ENCODE data around the gene TYRO3. TPM values are rescaled to one million over a fixed set of nuclear protein-coding genes. Genes with fewer than 3 reads are reported as not detected.

The TYRO3 gene
- total RNA-seq, 4 donors from 2014 or later = 2.8 to 16.2 (median 6.8) TPM

DNA sequence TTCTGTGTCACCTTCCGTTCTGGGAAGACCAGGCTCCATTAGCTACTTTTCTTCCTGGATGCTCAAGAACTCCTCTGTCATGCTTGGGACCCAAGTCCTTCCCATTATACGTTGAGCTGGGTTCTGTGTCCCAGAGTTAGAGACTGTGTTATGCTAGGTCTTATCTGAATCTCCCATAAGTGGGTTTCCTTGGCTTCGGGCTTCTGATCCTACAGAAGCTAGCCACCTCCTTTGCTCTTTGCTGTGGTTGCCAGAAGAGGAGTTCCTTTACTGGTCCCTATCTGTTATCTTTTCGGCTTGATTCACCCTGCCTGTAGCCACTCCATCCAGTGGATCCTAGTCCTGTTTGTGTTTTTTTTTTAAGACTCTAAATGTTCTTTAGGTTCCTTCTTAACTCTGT, 38.0 kb downstream of the TYRO3 start:
- no peaks in the 10 kb centered on the region for H3K9me3 ChIP-seq
- no peaks in the 10 kb centered on the region for H3K36me3 ChIP-seq
- no peaks in the 10 kb centered on the region for H3K27me3 ChIP-seq
- TF ChIP-seq POLR2A (IDR thresholded peaks at IDR 0.05) = no peak
- TF ChIP-seq, protein P1, sequence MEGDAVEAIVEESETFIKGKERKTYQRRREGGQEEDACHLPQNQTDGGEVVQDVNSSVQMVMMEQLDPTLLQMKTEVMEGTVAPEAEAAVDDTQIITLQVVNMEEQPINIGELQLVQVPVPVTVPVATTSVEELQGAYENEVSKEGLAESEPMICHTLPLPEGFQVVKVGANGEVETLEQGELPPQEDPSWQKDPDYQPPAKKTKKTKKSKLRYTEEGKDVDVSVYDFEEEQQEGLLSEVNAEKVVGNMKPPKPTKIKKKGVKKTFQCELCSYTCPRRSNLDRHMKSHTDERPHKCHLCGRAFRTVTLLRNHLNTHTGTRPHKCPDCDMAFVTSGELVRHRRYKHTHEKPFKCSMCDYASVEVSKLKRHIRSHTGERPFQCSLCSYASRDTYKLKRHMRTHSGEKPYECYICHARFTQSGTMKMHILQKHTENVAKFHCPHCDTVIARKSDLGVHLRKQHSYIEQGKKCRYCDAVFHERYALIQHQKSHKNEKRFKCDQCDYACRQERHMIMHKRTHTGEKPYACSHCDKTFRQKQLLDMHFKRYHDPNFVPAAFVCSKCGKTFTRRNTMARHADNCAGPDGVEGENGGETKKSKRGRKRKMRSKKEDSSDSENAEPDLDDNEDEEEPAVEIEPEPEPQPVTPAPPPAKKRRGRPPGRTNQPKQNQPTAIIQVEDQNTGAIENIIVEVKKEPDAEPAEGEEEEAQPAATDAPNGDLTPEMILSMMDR (IDR thresholded peaks at IDR 0.05) = no peak
- no peak for DNase-seq
- no peak overlapping the region for H3K4me3 ChIP-seq
- no peaks in the 10 kb centered on the region for H3K4me1 ChIP-seq
- H3K27ac ChIP-seq = no peak overlapping the region

DNA sequence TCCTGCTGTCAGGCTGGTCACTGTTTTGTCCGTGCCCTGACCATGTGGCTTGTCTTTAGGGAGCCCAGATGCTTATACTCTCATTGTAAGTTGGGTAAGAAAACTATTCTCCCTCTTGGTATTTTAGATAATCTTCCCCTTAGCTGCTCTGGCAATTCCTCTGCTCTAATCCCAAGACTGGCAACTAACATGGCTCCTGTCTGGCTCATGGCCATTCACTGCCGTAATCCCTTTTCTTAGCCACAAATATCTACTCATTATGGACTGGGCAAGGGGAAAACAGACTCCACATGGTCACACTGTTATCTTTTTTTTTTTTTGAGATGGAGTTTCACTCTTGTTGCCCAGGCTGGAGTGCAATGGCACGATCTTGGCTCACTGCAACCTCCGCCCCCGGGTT, 38.8 kb downstream of the TYRO3 start:
- no peaks in the 10 kb centered on the region for H3K27me3 ChIP-seq
- no peaks in the 10 kb centered on the region for H3K36me3 ChIP-seq
- H3K27ac ChIP-seq = no peak overlapping the region
- no peak overlapping the region for H3K4me3 ChIP-seq
- no peak for TF ChIP-seq POLR2A (IDR thresholded peaks at IDR 0.05)
- TF ChIP-seq, protein P1 (IDR thresholded peaks at IDR 0.05) = no peak
- no peak for DNase-seq
- H3K9me3 ChIP-seq = no peaks in the 10 kb centered on the region
- no peaks in the 10 kb centered on the region for H3K4me1 ChIP-seq

DNA sequence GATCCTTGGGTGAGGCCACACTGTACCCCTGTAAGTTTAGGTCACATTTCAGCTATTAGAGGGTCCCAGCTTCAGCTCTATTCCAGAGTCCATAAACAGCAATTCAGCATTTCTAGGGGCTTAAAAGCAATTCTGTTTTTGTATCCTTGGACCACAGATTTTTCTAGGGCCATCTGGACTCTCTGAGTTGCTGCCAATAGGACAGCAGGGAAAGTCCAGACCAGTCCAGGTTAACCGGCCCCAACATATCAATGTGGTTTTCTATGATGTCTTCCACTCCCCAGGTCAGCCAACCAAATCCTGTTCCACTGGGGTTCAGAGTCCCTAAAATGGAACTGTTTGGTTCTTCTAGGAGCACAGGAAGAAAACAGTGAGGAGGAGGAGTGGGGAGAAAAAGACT, 40.0 kb downstream of the TYRO3 start:
- no peak overlapping the region for H3K27ac ChIP-seq
- TF ChIP-seq, protein P1 (IDR thresholded peaks at IDR 0.05) = no peak
- TF ChIP-seq POLR2A (IDR thresholded peaks at IDR 0.05) = no peak
- no peaks in the 10 kb centered on the region for H3K4me1 ChIP-seq
- no peaks in the 10 kb centered on the region for H3K27me3 ChIP-seq
- DNase-seq = no peak
- no peaks in the 10 kb centered on the region for H3K9me3 ChIP-seq
- no peaks in the 10 kb centered on the region for H3K36me3 ChIP-seq
- no peak overlapping the region for H3K4me3 ChIP-seq

DNA sequence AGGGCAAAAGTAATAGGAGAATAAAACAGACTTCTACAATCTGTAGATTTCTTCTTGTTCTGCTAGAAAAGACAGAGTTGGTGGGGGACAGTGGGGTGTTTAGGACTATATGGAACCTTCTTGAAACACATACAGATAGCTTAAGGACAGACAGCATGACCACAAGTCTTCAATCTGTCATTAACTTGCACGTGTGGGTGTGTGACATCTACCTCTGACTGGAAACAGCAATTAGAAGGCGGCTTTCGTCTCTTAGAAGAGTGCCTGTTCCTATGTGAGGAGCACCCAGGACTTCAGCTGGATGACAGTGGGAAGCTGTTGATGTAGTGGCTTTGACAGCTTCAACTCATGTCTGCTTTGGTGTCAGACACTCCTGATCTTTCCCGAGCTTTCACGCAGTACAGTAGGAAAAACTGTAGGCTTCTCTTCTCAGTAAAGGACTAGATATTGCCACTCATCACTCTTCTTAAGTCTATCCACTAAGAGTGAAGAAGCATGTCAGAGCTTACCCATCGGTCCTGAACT, 44.5 kb downstream of the TYRO3 start:
- no peak overlapping the region for H3K4me3 ChIP-seq
- no peak overlapping the region for H3K27ac ChIP-seq
- no peaks in the 10 kb centered on the region for H3K4me1 ChIP-seq
- DNase-seq = no peak
- no peaks in the 10 kb centered on the region for H3K9me3 ChIP-seq
- no peaks in the 10 kb centered on the region for H3K27me3 ChIP-seq
- no peaks in the 10 kb centered on the region for H3K36me3 ChIP-seq
- TF ChIP-seq, protein P1 (IDR thresholded peaks at IDR 0.05) = no peak
- TF ChIP-seq POLR2A (IDR thresholded peaks at IDR 0.05) = no peak

DNA sequence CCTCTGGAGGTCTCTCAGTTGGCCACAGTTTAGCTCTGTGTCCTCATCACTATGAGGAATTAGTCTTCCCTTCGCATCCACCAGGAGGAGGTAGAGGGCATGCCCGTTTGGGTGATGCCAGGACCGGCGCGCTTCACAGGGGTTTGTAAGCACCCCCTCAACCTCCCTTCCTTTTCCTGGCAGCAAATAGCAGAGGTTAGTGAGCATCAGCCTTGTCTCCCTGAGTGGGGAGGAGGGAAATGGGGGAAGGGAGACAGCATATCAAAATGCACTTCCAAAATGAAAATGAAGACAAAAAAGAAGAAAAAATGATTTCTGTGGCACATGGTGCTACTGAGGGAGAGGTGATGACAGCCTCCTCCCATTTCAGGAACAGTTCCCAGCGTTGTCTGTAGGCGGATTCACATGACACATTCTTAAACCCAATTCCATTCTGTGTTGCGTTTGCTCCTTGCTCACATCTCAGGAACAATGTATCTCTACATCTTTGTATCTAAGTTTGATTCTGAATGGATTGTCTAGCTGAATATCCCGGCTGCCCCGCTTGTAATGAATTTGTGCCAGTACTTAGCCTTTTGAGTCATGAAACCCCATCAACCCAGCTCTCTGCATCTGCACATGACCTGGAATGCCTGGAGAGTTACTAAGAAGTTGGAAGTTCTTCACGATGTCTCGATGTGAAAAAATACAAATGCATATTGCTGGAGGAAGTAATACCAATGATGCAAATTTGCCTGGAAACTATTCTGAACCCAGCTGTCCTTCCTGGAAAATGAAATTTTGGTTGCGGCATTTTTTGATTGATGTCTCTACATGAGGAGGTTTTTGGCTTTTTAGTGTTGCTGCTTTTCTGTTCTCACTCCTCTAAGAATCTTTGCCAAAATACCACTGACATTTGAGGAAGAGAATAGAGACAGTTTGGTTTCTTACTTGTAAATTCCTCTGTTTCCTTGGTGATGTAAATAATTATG, 45.2 kb downstream of the TYRO3 start:
- peak; percentile 52 to 80 (median 64) for DNase-seq
- Histone ChIP-seq H3K27me3 (no peaks in the 10 kb centered on the region), H3K4me3 (peak overlapping the region in 1 of 4 donors; percentile 21)

More for the DNA sequence above, 45.2 kb downstream of the TYRO3 start:
- H3K36me3 ChIP-seq = no peaks in the 10 kb centered on the region
- no peaks in the 10 kb centered on the region for H3K9me3 ChIP-seq
- TF ChIP-seq, protein P1 (IDR thresholded peaks at IDR 0.05) = peak; percentile 32 to 74 (median 60)
- TF ChIP-seq POLR2A (IDR thresholded peaks at IDR 0.05) = no peak
- H3K4me1 ChIP-seq = no peaks in the 10 kb centered on the region
- H3K27ac ChIP-seq = no peak overlapping the region
